Mesenchymal stem cell (in vitro differentiated cells and primary cell): ENCODE results near the gene LRFN4.

Experiments used
- DNase-seq: peaks from one replicate; pipeline ENCODE4 v3.0.0-alpha.2; 2013
- H2AFZ ChIP-seq: one replicate; pipeline ENCODE4 v1.6.1; 2013; ENCODE audit warnings: low read depth, mild to moderate bottlenecking, control low read depth, inconsistent platforms, low read length, moderate library complexity
- H2AK5ac ChIP-seq: 2 replicates; pipeline ENCODE4 v1.6.1; 2013; ENCODE audit warnings: low read length, moderate library complexity, mild to moderate bottlenecking, inconsistent platforms; ENCODE audit not compliant: severe bottlenecking
- H2BK120ac ChIP-seq: one replicate; pipeline ENCODE4 v1.6.1; 2013; ENCODE audit warnings: low read depth, mild to moderate bottlenecking, inconsistent platforms, low read length, moderate library complexity
- H2BK12ac ChIP-seq, 2 experiments: one replicate each; pipeline ENCODE4 v1.6.1; 2013; ENCODE audit warnings: inconsistent platforms in 2 of 2, low read length in 2 of 2, mild to moderate bottlenecking in 2 of 2, moderate library complexity in 2 of 2, control low read depth in 1 of 2
- H2BK15ac ChIP-seq: one replicate; pipeline ENCODE4 v1.6.1; 2013; ENCODE audit warnings: mild to moderate bottlenecking, low read depth, inconsistent platforms; ENCODE audit not compliant: poor library complexity, severe bottlenecking
- H2BK5ac ChIP-seq: 2 replicates; pipeline ENCODE4 v1.6.1; 2013; ENCODE audit warnings: low read depth, mild to moderate bottlenecking, low read length, control low read depth, inconsistent platforms; ENCODE audit not compliant: poor library complexity, severe bottlenecking
- H3K14ac ChIP-seq, 2 experiments: one replicate each; pipeline ENCODE4 v1.6.1; 2013; ENCODE audit warnings: inconsistent platforms in 2 of 2, low read length in 2 of 2, control low read depth in 1 of 2, mild to moderate bottlenecking in 1 of 2, moderate library complexity in 1 of 2
- H3K18ac ChIP-seq, 2 experiments: one replicate each; pipeline ENCODE4 v1.6.1; 2013; ENCODE audit warnings: inconsistent platforms in 2 of 2, low read length in 2 of 2, control low read depth in 1 of 2, low read depth in 1 of 2, mild to moderate bottlenecking in 1 of 2
- H3K23ac ChIP-seq, 2 experiments: one replicate each; pipeline ENCODE4 v1.6.1; 2013; ENCODE audit warnings: inconsistent platforms in 2 of 2, low read length in 2 of 2, mild to moderate bottlenecking in 2 of 2, moderate library complexity in 2 of 2, control low read depth in 1 of 2
- H3K27ac ChIP-seq: 2 replicates; pipeline ENCODE4 v1.5.1; 2013; ENCODE audit warnings: mild to moderate bottlenecking, moderate library complexity, low read length, control low read depth, inconsistent platforms; ENCODE audit not compliant: poor library complexity, severe bottlenecking
- H3K27me3 ChIP-seq, 2 experiments: 2 replicates each; pipeline versions ENCODE4 v1.6.1 to v1.7.0; 2013; ENCODE audit warnings: low read length in 2 of 2, mild to moderate bottlenecking in 2 of 2, moderate library complexity in 2 of 2, control low read depth in 1 of 2, inconsistent platforms in 1 of 2; ENCODE audit not compliant: control insufficient read depth in 1 of 2, insufficient read depth in 1 of 2
- H3K36me3 ChIP-seq, 2 experiments: 2 replicates each; pipeline versions ENCODE4 v1.6.1 to v1.7.0; 2013; ENCODE audit warnings: low read length in 2 of 2, control low read depth in 1 of 2, inconsistent platforms in 1 of 2, low read depth in 1 of 2, mild to moderate bottlenecking in 1 of 2; ENCODE audit not compliant: insufficient read depth in 2 of 2, control insufficient read depth in 1 of 2
- H3K4ac ChIP-seq, 2 experiments: one replicate each; pipeline ENCODE4 v1.6.1; 2013; ENCODE audit warnings: inconsistent platforms in 2 of 2, low read length in 2 of 2, mild to moderate bottlenecking in 2 of 2, moderate library complexity in 2 of 2, control low read depth in 1 of 2, low read depth in 1 of 2
- H3K4me1 ChIP-seq: 2 replicates; pipeline ENCODE4 v1.6.1; 2013; ENCODE audit warnings: low read depth, low read length, control low read depth; ENCODE audit not compliant: control insufficient read depth, insufficient read depth
- H3K4me2 ChIP-seq: 2 replicates; pipeline ENCODE4 v1.6.1; 2013; ENCODE audit warnings: low read length, mild to moderate bottlenecking, inconsistent platforms; ENCODE audit not compliant: poor library complexity, severe bottlenecking
- H3K4me3 ChIP-seq, 2 experiments: 2 replicates each; pipeline versions ENCODE4 v1.5.1 to v1.7.0; 2013; ENCODE audit warnings: low read length in 2 of 2, mild to moderate bottlenecking in 2 of 2, control low read depth in 1 of 2, low read depth in 1 of 2; ENCODE audit not compliant: insufficient read depth in 1 of 2
- H3K79me1 ChIP-seq: replicated peaks from 2 replicates; pipeline ENCODE4 v1.6.1; 2013; ENCODE audit warnings: mild to moderate bottlenecking, control low read depth, low read length, inconsistent platforms; ENCODE audit not compliant: poor library complexity, severe bottlenecking
- H3K9ac ChIP-seq: 2 replicates; pipeline ENCODE4 v1.7.0; 2013; ENCODE audit warnings: mild to moderate bottlenecking, low read length, moderate library complexity
- H3K9me3 ChIP-seq: 2 replicates; pipeline ENCODE4 v1.7.0; 2013; ENCODE audit warnings: mild to moderate bottlenecking, low read length; ENCODE audit not compliant: control insufficient read depth
- H4K8ac ChIP-seq: one replicate; pipeline ENCODE4 v1.6.1; 2013; ENCODE audit warnings: inconsistent platforms, mild to moderate bottlenecking, low read length, moderate library complexity
- H4K91ac ChIP-seq: one replicate; pipeline ENCODE4 v1.6.1; 2013; ENCODE audit warnings: mild to moderate bottlenecking, low read length, inconsistent platforms
- whole genome bisulfite sequencing: methylation state at CpG from one replicate; pipeline ENCODE4 v1.1.7; 2013; ENCODE audit warnings: mixed read lengths; 5-methylcytosine and 5-hydroxymethylcytosine counted together

The LRFN4 gene

DNA sequence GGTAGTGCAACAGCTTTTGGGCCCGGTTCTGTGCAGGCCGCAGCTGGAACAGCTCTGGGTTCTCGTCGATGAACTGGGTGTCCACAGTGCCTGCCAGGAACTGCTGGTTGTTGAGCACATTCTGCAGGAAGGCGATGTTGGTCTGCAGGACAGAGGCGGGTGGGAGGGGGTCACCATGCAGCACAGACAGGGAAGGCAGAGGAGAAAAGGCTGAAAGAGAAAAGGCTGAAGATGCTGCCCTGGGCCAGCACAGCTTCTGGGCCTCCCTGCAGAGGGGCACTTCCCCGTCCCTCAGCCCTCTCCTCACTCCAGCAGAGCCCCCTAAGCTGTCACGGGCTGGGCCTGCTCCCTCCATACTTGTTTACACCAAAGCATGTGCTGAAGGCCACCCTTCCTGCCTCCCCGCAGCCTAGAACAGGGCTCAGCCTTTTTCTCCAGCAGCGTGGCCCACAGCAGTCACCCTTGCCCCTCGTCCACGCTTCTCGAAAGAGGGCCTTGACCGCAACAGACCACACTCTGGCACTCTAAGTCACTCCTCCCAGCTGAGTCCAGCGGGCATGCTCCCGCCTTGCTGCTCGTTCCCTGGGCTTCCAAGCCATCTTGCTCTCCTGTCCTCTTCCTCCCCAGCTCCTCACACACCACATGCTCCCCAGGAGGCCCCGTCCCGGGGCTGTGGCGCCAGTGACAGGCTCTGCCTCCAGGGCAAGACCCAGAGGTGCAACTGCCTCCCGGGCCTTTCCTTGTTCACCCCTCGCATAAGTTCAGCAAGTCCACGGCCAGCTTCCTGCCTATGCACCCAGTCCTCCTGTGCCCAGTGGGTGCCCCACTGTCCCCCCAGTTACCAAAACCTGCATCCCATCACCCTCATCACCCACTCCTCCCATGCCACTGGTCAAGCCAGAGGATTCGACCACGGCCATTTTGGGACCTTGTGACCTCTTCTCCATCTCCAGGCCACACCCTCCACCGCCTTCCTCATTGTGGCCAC, 3.3 kb upstream of the LRFN4 start:
- 91% methylated on average over 26 of the region's 26 CpGs for WGBS
- peaks cover 6% of the 10 kb centered on the region for H3K79me1 ChIP-seq
- no peak overlapping the region for H2AFZ ChIP-seq
- no peaks in the 10 kb centered on the region for H3K27me3 ChIP-seq
- H3K4me3 ChIP-seq, result no peak overlapping the region
- H3K18ac ChIP-seq, result no peak overlapping the region
- H3K9ac ChIP-seq, result no peak overlapping the region
- H3K4ac ChIP-seq, result no peak overlapping the region
- H2BK12ac ChIP-seq, result no peak overlapping the region
- no peak overlapping the region for H4K8ac ChIP-seq
- H2BK15ac ChIP-seq, result no peak overlapping the region
- no peak overlapping the region for H3K27ac ChIP-seq
- peaks cover 25% of the 10 kb centered on the region for H3K4me1 ChIP-seq
- no peak overlapping the region for H3K14ac ChIP-seq
- H2AK5ac ChIP-seq, result no peak overlapping the region
- no peak overlapping the region for H3K4me2 ChIP-seq
- DNase-seq, result no peak
- H3K9me3 ChIP-seq, result no peaks in the 10 kb centered on the region
- peaks cover 21 to 49% of the 10 kb centered on the region in 2 experiments for H3K36me3 ChIP-seq
- H2BK5ac ChIP-seq, result no peak overlapping the region
- no peak overlapping the region for H2BK120ac ChIP-seq
- H3K23ac ChIP-seq, result no peak overlapping the region
- peak overlapping the region; percentile 37 for H4K91ac ChIP-seq

DNA sequence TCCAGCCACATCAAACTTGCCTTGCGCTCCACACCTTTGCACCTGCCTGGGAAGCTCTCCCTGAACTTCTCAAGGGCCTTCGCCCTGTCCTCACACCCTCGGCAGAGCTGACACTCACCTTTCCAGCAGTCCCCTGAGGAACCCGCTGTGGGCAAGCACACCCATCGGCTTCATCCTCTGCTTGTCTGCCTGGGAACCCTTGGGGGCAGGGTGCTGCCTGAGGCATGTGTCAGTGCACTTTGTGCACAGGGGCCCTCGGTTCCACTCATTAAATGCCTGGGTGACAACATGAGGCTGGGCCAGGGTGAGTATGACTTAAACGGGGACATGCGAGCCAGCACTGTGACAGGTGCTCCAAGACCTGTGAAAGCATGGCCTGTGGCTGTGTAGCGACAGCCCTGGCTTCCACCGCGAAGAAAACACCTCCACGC, 2.6 kb upstream of the LRFN4 start:
- H3K79me1 ChIP-seq, result peaks cover 8% of the 10 kb centered on the region
- no peaks in the 10 kb centered on the region for H3K9me3 ChIP-seq

DNA sequence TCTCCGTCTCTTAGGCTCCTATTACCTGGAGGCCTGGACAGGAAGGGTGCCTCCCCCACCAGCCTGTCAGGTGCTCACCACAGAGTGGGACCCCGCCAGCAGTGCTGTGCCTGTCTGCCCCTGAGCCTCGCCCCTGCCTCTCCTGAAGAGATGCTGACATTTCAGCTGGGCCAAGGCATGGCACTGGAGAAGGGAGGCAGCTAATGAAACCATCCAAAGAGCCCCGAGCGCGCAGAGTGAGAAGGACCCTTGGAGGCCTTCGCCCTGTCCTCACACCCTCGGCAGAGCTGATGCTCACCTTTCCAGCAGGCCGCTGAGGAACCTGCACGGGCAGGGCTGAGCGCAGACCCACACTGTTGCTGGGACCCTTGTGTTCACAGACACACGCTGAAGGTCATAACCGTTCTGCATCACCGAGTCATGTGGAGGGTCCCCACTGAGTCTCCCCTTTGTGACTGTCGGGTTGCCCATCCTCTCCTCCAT, 2.1 kb upstream of the LRFN4 start:
- H3K4me1 ChIP-seq, result peaks cover 34% of the 10 kb centered on the region
- no peak overlapping the region for H2BK120ac ChIP-seq
- 96% methylated on average over 15 of the region's 15 CpGs for WGBS
- H3K27me3 ChIP-seq, result no peaks in the 10 kb centered on the region
- H2BK12ac ChIP-seq, result peak overlapping the region in 1 of 2 experiments; percentile 51
- H3K4me2 ChIP-seq, result no peak overlapping the region
- H3K9me3 ChIP-seq, result no peaks in the 10 kb centered on the region
- H3K27ac ChIP-seq, result no peak overlapping the region
- H3K9ac ChIP-seq, result no peak overlapping the region
- no peak overlapping the region for H2AFZ ChIP-seq
- H3K4ac ChIP-seq, result no peak overlapping the region
- H3K36me3 ChIP-seq, result peaks cover 9 to 49% of the 10 kb centered on the region in 2 experiments
- no peak for DNase-seq
- H3K14ac ChIP-seq, result no peak overlapping the region
- no peak overlapping the region for H2AK5ac ChIP-seq
- peak overlapping the region; percentile 33 for H4K8ac ChIP-seq
- no peak overlapping the region for H3K4me3 ChIP-seq
- no peak overlapping the region for H3K23ac ChIP-seq
- peaks cover 12% of the 10 kb centered on the region for H3K79me1 ChIP-seq
- no peak overlapping the region for H3K18ac ChIP-seq
- H2BK5ac ChIP-seq, result no peak overlapping the region
- peak overlapping the region; percentile 56 for H4K91ac ChIP-seq
- no peak overlapping the region for H2BK15ac ChIP-seq

More for the DNA sequence above, 2.6 kb upstream of the LRFN4 start:
- Histone ChIP-seq H2AFZ (no peak overlapping the region), H3K9ac (no peak overlapping the region), H4K91ac (no peak overlapping the region), H3K14ac (no peak overlapping the region), H2BK5ac (no peak overlapping the region), H3K4ac (no peak overlapping the region), H2AK5ac (no peak overlapping the region), H2BK15ac (no peak overlapping the region), H3K23ac (no peak overlapping the region), H3K4me3 (no peak overlapping the region), H3K18ac (no peak overlapping the region), H3K4me2 (no peak overlapping the region), H2BK12ac (no peak overlapping the region), H3K36me3 (peaks cover 14 to 49% of the 10 kb centered on the region in 2 experiments), H2BK120ac (no peak overlapping the region), H4K8ac (no peak overlapping the region), H3K4me1 (peaks cover 30% of the 10 kb centered on the region), H3K27me3 (no peaks in the 10 kb centered on the region), H3K27ac (no peak overlapping the region)
- DNase-seq, result no peak
- 96% methylated on average over 12 of the region's 12 CpGs for WGBS
